22Rv1 (cell line): ENCODE measurements around the gene SEMA5A.

Experiments
- H3K27ac ChIP-seq: fragments of 450-650 bp; 2 replicates; pipeline ENCODE4 v1.5.1; 2017
- ZFX ChIP-seq: fragments of 450-650 bp; IDR thresholded peaks from 2 replicates; pipeline ENCODE4 v1.6.1; 2017; ENCODE audit warnings: antibody characterized with exemption, borderline replicate concordance
- TF ChIP-seq, protein P1 (sequence below): fragments of 450-650 bp; IDR thresholded peaks from 2 replicates; pipeline ENCODE4 v1.5.1; 2017; ENCODE audit warnings: mild to moderate bottlenecking

SEMA5A gene

DNA sequence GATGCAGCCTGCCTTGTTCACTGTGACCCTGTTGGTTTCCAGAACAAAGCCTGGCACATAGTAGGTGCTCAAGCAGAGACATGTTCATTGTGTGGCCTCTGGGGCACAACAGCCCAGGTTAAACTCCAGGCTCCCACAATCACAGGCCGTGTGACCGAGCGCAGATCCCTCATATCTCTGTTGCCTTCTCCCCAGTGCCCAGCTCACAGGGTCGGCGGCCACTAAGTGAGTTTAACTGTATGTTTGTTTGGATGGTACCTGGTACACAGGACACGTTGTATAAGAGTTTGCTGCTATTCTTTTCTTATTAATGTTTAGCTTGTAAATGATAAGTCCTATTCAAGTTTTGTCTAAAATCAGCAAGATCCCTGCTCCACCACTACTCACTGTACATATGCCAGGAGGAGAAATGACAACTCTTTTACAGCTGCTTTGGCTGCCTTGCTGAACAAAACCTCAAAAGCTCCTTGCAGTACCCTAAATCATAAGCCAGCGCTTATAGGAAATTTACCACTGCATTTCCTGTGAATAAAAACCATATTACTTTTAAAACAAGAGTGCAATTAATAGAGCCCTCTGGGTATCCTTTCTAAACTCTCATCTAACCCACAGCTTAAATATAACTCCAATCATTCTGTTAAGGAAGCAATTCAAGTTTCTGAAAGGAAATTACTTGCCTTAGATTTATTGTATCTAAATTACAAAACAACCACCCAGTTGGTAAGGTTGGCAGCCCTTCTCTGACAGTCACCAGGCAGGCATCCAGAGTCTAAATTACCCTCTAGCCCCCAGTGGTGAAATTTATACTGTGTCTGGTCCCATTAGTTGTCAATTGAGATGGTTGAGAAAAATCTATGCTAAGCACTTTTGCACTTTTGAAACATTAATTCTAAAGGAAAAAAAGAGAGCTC is 379.4 kb downstream of the SEMA5A start:
- H3K27ac ChIP-seq = no peak overlapping the region

DNA sequence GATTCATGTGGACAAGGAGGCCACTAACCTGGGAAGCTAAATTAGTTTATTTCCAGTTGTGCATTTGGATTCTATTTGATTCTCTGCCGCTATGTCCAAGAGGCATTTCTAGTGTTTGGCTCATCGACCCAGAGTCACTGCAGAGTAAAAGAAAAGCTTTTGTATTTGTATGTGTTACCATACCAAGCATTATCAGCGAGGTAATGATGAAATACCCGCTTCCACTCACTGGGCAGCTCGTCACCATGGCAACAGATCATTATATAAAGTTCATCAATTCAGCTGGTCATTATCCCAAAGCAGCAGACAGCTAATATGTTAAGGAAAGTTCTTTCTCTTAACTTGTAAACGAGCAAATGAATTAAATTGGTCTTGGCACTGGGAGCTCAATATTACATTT is 380.3 kb downstream of the SEMA5A start:
- TF ChIP-seq, protein P1, sequence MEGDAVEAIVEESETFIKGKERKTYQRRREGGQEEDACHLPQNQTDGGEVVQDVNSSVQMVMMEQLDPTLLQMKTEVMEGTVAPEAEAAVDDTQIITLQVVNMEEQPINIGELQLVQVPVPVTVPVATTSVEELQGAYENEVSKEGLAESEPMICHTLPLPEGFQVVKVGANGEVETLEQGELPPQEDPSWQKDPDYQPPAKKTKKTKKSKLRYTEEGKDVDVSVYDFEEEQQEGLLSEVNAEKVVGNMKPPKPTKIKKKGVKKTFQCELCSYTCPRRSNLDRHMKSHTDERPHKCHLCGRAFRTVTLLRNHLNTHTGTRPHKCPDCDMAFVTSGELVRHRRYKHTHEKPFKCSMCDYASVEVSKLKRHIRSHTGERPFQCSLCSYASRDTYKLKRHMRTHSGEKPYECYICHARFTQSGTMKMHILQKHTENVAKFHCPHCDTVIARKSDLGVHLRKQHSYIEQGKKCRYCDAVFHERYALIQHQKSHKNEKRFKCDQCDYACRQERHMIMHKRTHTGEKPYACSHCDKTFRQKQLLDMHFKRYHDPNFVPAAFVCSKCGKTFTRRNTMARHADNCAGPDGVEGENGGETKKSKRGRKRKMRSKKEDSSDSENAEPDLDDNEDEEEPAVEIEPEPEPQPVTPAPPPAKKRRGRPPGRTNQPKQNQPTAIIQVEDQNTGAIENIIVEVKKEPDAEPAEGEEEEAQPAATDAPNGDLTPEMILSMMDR = no peak
- TF ChIP-seq ZFX = no peak
- H3K27ac ChIP-seq = no peak overlapping the region

More for the DNA sequence above, 379.4 kb downstream of the SEMA5A start:
- TF ChIP-seq, protein P1 = no peak
- no peak for TF ChIP-seq ZFX

DNA sequence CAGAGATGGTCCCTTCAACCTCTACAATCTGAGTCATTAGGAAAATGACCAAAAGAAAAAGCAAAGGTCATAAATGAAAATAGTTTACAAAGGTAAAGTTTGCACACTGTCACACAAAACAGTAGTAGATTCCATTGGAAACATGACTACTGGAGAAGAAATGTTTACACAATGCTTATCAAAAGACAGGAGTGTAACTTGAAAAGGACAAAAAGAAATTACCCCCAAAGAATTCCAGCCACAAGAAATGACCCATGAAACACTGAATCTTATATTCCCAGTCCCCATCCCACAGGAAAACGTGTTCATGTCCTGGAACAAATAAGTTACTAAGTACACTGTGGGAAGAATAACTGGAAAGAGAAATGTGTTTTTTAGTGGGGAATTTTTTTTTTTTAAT is 385.1 kb downstream of the SEMA5A start:
- H3K27ac ChIP-seq = no peak overlapping the region
- TF ChIP-seq ZFX = no peak
- TF ChIP-seq, protein P1 = no peak

DNA sequence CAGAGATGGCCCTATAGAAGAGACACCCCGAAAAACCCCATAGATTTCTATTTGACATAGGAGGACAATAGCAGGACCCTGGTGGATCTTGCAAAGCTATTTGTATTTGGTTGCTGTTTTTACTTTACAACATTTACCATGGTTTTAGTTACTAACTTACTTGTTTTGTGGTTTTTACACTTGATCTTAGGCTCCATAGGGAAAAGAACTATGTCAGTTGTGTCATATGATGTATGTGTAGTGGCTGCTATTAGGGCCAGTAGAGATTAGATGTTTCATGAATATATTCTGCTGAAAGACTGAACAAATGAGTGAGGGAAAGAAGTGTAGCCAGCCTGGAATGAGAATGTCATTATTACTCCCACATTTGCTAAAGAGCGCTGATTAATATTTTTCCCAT is 388.1 kb downstream of the SEMA5A start:
- no peak overlapping the region for H3K27ac ChIP-seq
- no peak for TF ChIP-seq ZFX
- TF ChIP-seq, protein P1 = no peak

DNA sequence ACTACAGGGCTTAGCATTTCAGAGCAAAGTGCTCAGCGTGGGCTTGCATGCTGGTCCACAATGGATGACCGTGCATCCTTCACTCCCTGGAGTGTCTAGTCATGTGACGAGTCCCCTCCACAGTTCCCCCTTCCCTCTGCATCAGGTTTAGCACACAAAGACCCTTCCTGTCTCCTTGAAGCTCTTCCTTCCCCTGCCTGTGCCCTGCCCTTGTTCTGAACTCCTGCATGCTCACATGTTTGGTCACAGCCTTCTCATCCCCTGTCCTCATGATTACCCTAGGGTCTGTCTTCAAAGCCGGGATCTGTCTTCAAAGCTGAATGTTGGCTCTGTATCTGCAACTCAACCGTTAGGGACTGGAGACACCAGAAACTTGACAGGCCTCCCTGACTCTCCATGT is 388.9 kb downstream of the SEMA5A start:
- TF ChIP-seq, protein P1 = no peak
- TF ChIP-seq ZFX = no peak
- no peak overlapping the region for H3K27ac ChIP-seq

DNA sequence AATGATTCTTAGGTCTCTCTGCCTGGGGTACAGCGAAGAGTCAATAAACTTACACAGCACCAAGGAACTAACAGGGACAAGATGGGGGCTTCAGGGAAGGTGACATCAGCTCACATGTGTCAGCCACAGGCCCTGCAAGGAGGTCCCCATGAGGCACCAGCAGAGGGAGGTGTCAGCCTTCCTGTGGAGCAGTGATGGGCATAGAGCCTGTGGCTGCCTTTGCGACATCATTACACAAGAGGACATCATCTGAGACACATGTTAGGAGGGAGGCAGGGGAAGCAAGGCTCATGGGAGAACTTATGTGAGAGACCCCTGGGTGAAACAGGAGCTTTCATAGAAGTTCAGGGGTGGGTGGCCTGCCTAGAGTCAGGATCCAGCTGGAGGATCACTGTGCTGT is 389.6 kb downstream of the SEMA5A start:
- H3K27ac ChIP-seq = no peak overlapping the region
- TF ChIP-seq, protein P1 = no peak
- no peak for TF ChIP-seq ZFX

DNA sequence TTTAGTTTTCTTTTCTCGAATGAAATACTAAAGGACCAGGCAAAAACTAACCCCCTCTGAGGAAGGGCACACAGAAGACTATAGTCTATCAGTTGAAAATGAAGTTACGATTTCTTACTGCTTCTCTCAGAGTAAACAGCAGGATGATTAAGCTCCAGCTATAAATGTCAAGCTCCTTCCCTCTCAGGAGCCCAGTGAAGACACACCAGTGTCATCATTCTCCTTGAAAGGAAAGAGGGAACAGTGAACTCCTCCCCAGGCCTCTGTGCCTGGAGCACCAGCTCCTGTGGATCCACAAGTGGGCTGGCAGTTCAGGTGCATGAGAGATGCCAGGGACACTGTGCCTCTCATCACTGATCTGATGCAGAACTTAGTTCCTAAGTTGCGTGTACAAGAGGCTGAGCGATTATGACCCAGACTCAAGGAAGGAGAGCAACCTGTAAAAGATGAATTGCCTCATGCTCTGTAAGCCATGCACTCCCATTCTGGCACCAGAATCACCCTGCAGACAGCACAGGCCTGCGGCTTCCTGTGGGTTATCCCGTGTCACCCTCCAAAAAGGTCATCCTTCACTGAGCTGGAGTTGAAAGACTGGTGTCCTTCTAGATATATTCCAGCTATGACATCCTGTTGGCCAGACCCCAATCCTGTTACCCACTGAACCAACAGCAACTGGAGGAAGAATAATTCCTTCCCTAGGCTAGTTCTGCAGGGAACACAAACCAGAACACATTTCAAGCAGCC is 394.0 kb downstream of the SEMA5A start:
- TF ChIP-seq ZFX = no peak
- TF ChIP-seq, protein P1 = no peak
- H3K27ac ChIP-seq = no peak overlapping the region
